DMS 273 (cell line): ENCODE results near the gene RNF220.

Source experiments
- DNase-seq: peaks from one replicate; lab custom pipeline; 2025; ENCODE audit not compliant: unreplicated experiment; lab: John Stamatoyannopoulos, UW

Gene RNF220

GRCh38 chr1:44606701-44607281 is 201.7 kb downstream of the RNF220 start:
- DNase-seq = no peak

GRCh38 chr1:44608141-44608540 is 203.1 kb downstream of the RNF220 start:
- DNase-seq = peak; percentile 14

DNA sequence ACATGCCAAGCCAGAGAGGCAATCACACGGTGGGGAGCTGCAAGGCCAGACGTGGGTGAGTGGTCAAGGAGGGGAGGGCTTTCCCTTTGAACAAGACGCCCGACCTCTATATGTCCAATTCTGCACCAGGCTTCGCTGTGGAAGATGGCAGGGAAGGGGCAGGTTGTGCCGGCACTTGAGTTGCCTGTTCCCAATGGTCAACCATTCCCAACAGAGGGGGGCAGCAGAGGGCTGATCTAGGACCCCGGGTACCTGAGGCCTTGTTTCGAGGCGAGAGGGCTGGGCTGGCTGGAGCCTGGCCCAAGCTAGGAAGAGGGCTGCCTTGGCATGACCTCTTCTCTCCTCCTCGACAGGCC is 204.3 kb downstream of the RNF220 start:
- DNase-seq = peak; percentile 81

DNA sequence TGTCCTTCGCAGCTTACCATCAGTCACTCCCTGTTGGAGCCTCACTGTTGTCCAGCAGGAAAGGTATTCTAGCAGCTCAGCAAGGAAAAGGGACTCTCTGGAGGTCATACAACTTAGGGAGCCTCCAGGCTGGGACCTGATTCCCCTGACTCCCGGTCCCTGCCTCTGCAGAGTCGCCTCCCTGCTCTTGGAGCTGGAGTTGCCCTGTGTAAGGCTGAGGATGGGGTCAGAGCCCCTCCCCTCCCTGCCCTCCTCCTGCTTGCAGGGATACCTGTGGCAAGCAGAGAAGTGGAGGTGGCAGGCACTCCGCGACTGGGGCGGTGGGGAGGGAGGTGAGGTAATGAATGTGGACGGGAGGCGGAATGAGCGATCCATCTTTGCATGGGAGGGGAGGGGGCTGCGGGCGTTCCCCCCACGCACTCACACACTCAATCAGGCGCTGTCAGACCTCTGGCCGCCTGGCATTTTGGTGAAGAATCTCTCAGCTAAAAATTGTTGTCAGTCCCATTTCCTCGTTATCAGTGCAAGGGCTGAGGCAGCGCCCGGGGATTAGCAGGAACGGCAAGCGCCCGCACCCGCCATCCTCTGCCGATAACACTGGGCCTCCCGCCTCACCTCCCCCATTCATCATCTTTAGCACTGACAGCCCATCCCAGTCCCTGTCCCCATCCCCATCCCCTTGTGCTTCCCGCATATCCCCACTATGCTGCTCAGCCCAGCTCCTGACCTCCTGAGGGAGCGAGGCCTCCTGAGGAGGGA is 204.9 kb downstream of the RNF220 start:
- no peak for DNase-seq

DNA sequence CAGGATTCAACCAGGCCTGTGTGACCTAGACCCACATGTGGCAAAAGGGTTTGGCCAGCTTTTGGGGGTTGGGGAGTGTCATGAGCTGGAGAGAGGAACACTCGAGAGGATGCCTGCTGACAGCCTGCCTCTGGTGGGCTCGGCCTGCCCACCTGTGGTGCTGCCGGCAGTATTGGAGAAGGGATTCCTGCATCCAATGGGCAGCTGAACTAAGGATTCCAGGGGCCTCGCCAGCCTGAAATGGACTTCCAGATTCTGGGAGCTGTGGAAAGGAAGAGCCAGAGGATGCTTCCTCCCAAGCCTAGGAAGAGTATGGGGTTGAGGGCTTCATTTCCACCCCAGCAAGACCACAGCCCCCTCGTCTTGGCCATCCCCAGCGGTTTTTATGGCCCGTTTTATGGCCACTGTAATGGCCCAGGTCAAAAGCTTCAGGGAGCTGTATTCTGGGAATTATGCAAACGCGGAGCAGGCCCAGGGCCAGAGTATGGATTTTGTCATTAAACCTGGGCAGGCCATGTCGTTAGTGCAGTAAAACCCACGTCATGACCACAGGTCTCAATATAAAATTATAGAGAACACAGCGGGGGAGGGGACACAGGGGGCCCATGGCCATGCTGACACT is 205.6 kb downstream of the RNF220 start:
- DNase-seq = no peak

- no peak for DNase-seq
These were observed 206.4 kb downstream of the RNF220 start for GRCh38 chr1:44611419-44611818.

- no peak for DNase-seq
These were observed 206.8 kb downstream of the RNF220 start for GRCh38 chr1:44611866-44612265.

DNA sequence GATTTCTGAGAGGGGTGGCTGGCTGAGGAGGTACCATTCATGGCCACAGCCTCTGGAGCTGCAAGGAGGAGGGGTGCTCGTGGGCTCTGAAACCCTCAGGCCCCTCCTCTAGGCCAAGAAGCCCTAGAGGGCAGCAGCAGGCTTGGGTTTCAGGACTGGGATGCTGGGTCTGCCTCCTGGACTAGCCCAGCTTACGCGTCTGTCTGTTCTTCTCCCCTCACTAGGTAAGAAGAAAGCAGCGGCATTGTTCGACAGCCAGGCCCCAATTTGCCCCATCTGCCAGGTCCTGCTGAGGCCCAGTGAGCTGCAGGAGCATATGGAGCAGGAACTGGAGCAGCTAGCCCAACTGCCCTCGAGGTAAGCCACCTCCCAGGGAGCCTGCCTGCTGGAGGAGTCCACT is 208.9 kb downstream of the RNF220 start:
- peak; percentile 84 for DNase-seq

GRCh38 chr1:44616284-44616990 is 211.4 kb downstream of the RNF220 start:
- no peak for DNase-seq

DNA sequence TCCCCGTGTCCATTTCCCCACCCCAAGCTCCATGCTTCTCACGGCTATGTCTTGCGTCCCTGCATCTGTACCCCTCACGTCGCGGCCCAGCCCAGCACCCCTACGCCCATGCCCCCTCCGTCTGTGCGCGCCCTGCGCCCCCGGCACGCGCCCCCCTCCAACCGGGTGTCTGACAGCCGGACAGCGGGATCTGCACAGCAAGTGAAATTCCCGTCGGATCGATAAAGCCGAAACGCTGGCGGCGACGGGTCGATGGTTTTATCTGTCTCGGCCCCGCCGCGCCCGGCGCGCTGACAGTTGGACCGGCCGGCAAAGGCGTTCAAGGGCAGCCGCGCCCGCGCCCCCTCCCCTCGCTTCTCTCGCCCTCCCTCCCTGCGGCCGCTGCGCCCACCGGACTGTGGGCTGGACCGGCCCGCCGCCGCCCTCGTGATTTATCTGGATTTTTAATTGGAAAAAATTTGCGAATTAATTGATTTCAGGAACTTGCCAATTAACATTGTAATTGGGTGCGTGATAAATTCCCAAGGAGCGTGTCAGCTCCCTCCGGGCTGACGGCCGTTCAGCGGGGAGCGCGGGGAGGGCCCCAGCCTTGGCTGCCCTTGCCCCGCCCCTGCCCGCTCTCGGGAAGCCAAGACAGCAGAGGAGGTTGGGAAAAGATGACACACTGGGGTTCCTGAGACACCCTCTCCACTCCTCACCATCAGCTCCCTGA is 212.1 kb downstream of the RNF220 start:
- peak; percentile 21 for DNase-seq

GRCh38 chr1:44617703-44618029 is 212.6 kb downstream of the RNF220 start:
- no peak for DNase-seq

GRCh38 chr1:44619261-44619900 is 214.3 kb downstream of the RNF220 start:
- DNase-seq = no peak

DNA sequence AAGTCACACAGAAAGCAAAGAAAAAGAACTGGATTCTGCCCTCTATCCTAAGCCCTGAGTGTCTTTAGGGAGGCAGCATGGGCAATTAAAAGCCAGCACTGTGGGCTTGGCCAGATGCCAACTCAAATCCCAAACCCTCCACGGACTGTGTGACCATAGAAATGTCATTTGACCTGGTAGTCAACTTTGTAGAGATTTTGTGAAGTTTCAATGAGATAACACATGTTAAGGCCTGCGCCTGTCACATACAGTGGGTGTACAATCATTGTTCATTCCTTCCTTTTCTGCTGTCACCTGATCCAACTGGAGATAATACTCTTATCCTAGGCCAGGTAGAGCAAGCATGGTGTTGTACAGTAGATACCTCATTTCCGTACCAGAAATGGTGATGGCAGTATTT is 215.0 kb downstream of the RNF220 start:
- no peak for DNase-seq

- DNase-seq = no peak
These were observed 216.8 kb downstream of the RNF220 start for GRCh38 chr1:44621841-44622286.

DNA sequence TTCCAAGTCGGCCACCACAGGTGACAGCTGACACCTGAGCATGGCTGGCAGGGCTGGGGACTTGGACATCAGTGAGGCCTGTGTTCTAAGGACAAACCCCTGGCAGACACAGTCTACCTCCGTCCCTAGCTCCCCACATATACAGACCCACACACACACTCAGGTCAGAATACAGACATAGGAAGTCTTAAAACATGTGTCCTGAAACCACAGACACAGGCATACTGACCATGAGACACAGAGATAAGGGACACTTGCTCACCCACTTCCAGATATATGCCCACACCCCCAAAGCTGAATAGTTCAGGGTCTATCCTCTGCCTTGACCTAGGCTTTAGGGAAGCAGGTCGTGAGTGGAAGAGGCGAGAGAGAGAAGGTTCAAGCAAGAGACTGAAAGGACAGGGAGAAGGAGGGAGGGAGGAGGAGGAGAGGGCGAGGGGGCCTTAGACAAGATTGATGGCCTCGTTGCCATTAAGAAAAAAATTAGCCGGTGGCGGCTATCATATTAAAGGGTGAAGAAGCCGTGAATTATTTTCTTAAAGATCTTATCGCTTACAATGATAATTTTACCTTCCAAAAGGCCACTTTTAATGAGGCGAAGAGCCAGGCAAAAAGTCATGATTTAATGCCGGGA is 219.3 kb downstream of the RNF220 start:
- DNase-seq = no peak

- no peak for DNase-seq
These were observed 220.3 kb downstream of the RNF220 start for GRCh38 chr1:44625348-44625747.

- DNase-seq = no peak
These were observed 224.1 kb downstream of the RNF220 start for GRCh38 chr1:44628962-44629756.

- DNase-seq = no peak
These were observed 225.1 kb downstream of the RNF220 start for GRCh38 chr1:44630116-44630515.

DNA sequence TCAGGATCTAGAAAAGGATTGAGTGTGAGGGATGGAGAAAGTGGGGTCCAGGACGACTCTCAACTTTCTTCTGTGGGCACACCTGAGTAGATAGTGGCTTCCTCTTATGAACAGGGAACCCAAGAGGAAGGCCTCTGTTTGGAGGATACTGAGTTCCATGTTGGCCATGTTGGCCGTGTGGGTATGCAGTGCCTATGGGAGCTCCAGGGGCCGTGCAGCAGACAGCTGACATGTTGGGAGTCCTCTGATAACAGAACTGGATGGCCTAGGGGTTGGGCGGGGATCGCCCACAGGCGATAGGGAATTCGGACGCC is 226.2 kb downstream of the RNF220 start:
- no peak for DNase-seq
